GM10248 (cell line): Measurements from ENCODE around the gene WFDC8.

Source experiments
- CTCF ChIA-PET: fragments of 300-600 bp; sonication (Branson Sonifier 250); formaldehyde crosslinking; extraction: SDS; loops from one replicate; lab custom pipeline; 2021; ENCODE audit warnings: antibody characterized with exemption; lab: Yijun Ruan, JAX
- POLR2A ChIA-PET: fragments of 350-650 bp; sonication (Branson Sonifier 250); formaldehyde crosslinking; extraction: SDS; loops from one replicate; lab custom pipeline; 2020; ENCODE audit warnings: antibody characterized with exemption; lab: Yijun Ruan, JAX
- DNase-seq: peaks from one replicate; pipeline ENCODE4 v3.0.0; 2012; ENCODE audit errors: extremely low spot score
- CTCF ChIP-seq: IDR thresholded peaks from 2 replicates; pipeline ENCODE4 v1.5.1; 2012; ENCODE audit warnings: mild to moderate bottlenecking, low read depth; ENCODE audit errors: extremely low read depth, missing control alignments, control extremely low read depth

The WFDC8 gene

GRCh38 chr20:45515147-45515913, 63.8 kb downstream of the WFDC8 start, which contains the start of gene SPINT3:
TSS of gene SPINT3 (minus strand) at chr20:45515622. CDS start at chr20:45515608, 14 bp downstream.
- ChIA-PET POLR2A (no interaction called here), CTCF (interaction anchor here (1.0 to 1.5 kb wide), 4 partner anchors 18 to 256 kb away, joined by 3 to 4 read pairs (median 3); no protein-coding TSS in a partner anchor)
- no peak for DNase-seq
- TF ChIP-seq CTCF: no peak

GRCh38 chr20:45510242-45510862, 68.7 kb downstream of the WFDC8 start:
- POLR2A ChIA-PET: no interaction called here
- CTCF ChIA-PET: interaction anchor here (0.6 to 1.0 kb wide), 3 partner anchors 15 to 89 kb away, joined by 3 read pairs; no protein-coding TSS in a partner anchor
- no peak for DNase-seq
- TF ChIP-seq CTCF: no peak

- TF ChIP-seq CTCF: no peak
- ChIA-PET CTCF (interaction anchor here (1.0 kb wide), 1 partner anchor 91 kb away, joined by 3 read pairs; no protein-coding TSS in a partner anchor), POLR2A (no interaction called here)
- DNase-seq: no peak
Measured at GRCh38 chr20:45509091-45509490, 70.0 kb downstream of the WFDC8 start.

GRCh38 chr20:45508068-45508886, 70.8 kb downstream of the WFDC8 start:
- ChIA-PET CTCF (interaction anchor here (1.2 kb wide), 1 partner anchor 263 kb away, joined by 5 read pairs; no protein-coding TSS in a partner anchor), POLR2A (no interaction called here)
- no peak for DNase-seq
- TF ChIP-seq CTCF: no peak

- ChIA-PET POLR2A (no interaction called here), CTCF (interaction anchor here (1.2 kb wide), 1 partner anchor 264 kb away, joined by 5 read pairs; no protein-coding TSS in a partner anchor)
- no peak for TF ChIP-seq CTCF
- no peak for DNase-seq
Measured at GRCh38 chr20:45507011-45507820, 71.9 kb downstream of the WFDC8 start.
